Stimulated activated CD4-positive, alpha-beta T cell treated with anti-CD3 and anti-CD28 coated beads, TNF-alpha, amount 100 ng/mL, for 48 hours (primary cell): ENCODE data around the gene BCKDK.
"Not testable (repeated sequence)": the region's sequence is repeated elsewhere in the genome, so short reads cannot be mapped to it uniquely, and the experiment has no call there.

ENCODE experiments used
- DNase-seq, 3 donors: peaks; one replicate each; pipeline ENCODE4 v3.0.0-alpha.2; 2020; ENCODE audit warnings: low read depth in 3 of 3

The BCKDK gene

GRCh38 chr16:31094424-31095120 is 13.6 kb upstream of the BCKDK start, which contains the start of gene VKORC1:
Gene VKORC1, minus strand, starts transcription at chr16:31094797. Its CDS starts 68 bp downstream, at chr16:31094729.
- peak; percentile 84 to 90 (median 85) for DNase-seq

DNA sequence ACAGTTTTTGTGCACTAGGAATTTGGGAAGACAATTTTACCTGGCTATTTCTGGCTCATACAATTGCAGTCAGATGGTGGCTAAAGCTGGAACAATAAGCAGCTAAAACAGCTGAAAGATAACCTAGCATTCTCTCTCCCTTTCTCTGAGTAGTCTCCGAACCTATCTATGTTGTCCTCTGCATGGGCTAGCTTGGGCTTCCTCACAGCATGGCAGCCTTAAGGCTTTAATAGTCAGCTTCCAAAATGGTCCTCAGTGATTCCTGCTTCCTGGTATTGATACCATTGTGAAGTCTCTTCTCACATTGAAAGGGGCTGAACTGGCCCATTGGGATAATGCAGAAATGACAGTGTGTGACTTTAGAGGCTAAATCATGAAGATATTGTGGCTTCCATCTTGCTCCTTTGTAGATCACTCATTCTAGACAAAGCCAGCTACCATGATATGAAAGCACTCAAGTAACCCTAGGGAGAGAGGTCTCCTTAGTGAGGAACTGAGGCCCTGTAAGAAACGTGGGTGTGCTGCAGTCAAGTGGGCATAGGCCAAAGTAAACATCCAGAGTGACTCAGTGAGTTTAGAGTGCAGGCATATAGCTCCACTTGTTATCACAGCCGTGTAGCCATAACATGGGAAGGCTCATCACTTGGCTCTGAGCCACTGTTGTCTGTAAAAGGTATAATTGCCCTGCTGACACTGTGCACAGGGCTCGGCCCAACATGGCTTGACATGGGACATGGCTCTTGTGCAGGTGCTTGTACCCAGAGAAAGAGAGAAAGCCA is 8.1 kb upstream of the BCKDK start:
- DNase-seq = no peak

GRCh38 chr16:31100876-31101641 is 7.1 kb upstream of the BCKDK start:
- DNase-seq = not testable (repeated sequence)

DNA sequence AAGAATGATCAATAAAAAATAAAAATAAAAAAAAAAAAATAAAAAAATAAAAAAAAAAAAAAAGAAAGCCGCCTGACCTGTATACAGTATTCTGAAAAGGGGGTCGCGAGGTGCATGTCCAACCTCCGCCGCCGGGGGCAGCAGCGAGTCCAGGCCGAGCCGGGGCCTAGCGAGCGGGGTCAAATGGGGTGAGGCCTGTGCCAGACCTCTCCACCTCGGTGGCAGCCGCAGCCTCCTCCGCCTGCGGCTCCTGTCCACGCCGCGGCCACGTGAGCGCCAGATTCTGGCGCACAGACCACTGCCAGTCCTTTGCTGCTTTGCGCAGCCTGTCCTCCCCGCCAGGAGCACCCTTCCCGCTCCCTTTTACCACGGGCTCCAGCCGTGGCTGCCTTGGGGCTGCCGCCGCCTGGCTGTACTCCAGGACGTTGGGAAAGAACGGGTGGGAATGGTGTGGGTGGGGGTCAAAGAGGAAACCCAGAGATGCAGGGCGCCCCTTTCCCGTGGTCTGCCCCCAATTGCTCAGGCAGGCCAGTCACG is 2.4 kb upstream of the BCKDK start:
- DNase-seq = peak; percentile 71 to 79 (median 78)

GRCh38 chr16:31106509-31107464 is 1.4 kb upstream of the BCKDK start:
- DNase-seq = no peak

DNA sequence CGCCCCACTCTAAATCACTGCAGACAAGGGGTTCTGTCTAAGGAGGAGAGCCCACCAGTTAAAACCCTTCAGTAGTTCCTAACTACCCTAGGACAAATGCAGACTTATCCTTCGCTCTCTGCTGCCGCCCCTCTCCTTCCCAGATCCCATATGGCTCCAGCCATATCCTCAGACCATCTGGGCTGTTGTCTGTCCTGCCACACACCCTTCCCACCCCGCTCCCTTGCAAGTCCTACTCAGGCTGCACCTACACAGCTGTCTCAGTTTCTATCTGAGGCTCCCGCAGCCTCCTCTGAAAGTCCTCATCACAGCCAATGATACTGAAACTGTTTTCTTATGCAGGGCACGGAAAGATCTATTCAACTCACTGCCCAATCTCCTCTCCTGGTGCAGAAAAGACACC is 720 bp upstream of the BCKDK start:
- peak in 2 of 3 donors; percentile 34 to 51 for DNase-seq

- no peak for DNase-seq
These were observed 790 bp downstream of the BCKDK start for GRCh38 chr16:31108794-31109558.

GRCh38 chr16:31109622-31110021 is 1.4 kb downstream of the BCKDK start:
- no peak for DNase-seq

DNA sequence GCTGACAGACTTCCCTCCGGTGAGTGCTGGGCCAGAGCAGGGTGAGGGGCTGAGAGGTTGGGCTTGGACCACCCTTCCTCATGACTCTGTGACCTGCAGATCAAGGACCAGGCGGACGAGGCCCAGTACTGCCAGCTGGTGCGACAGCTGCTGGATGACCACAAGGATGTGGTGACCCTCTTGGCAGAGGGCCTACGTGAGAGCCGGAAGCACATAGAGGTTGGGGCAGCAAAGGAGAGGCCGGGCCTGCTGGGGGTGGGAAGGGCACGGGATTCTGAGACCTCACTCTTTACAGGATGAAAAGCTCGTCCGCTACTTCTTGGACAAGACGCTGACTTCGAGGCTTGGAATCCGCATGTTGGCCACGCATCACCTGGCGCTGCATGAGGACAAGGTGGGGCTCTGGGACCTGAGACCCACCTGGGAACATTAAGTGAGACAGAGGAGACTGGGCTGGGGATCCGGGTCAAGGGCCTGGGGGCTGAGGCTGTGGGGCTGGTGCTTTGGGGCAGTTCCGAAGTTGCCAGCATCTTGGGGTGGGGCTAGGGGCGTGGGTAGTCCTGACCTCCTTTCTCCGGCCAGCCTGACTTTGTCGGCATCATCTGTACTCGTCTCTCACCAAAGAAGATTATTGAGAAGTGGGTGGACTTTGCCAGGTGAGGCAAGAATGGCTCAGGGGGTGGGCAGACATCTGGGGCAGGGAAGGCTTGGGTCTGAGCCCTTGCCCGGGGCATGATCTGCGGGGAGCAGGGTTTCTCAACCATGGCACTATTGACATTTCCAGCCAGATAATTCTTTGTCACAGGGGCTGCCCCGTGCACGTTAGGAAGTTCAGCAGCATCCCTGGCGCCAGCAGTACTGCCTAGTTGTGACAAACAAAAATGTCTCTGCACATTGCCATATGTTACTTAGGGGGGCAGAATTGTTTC is 2.2 kb downstream of the BCKDK start:
- no peak for DNase-seq

GRCh38 chr16:31111881-31112466 is 3.8 kb downstream of the BCKDK start:
- no peak for DNase-seq

DNA sequence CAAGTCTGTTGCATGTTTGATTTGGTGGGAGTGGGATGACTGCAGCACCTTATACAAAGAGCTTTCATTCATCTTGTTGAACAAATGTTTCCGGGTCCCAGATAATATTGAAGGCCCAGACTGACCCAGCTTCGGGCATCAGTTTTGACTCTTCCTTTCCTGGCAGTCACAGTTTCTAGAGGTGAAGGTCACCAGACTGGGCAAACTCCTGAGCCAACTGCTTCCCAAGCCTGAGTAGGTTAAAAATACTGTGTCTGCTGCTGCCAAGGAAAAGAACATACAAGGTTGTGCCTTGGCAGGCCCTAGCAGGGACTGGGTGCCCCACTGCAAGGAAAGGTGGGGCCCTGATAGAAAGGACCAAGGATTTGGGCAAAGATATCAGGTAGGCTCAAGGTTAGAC is 4.5 kb downstream of the BCKDK start:
- no peak for DNase-seq

DNA sequence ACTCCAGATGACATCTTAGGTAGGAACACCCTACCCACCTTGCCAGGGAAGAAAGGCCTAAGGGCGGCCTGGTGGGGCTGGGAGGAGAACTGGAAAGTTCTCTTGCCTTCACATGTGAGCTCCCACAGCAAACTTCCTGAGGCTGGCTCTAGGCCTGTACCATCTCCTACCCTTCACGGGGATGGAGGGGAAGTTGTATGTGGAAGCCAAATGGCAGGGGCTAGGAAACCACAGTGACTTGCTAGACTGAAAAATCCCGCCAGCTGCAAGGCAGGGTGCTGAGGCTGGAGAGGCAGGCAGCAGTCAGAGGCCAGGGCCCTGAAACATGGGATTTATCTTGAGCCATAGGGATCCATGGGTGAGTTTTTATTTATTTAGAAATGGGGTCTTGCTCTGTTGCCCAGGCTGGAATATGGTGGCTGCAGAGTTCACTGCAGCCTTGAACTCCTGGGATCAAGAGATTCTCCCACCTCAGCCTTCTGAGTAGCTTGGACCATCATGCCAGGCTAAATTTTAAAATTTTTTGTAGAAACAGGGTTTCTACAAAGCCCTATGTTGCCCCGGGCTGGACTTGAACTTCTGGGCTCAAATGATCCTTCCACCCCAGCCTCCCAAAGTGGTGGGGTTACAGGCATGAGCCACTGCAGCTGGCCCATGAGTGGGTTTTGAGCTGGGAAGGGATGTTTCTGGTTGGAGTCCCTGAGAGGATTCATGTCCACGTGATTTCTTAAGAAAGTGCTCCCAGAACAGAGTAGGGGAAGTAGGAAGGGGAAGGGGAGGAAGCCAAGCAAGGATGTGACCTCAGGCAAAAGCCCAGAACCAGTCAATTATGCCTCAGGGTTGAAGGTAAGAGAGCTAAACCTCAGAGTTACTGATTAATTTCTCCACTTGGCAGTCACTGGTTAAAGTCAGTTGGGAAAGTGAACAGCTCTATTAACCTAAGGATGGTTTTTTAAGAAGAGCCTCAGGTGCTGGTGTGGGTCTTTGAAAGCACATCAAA is 5.2 kb downstream of the BCKDK start:
- no peak for DNase-seq

DNA sequence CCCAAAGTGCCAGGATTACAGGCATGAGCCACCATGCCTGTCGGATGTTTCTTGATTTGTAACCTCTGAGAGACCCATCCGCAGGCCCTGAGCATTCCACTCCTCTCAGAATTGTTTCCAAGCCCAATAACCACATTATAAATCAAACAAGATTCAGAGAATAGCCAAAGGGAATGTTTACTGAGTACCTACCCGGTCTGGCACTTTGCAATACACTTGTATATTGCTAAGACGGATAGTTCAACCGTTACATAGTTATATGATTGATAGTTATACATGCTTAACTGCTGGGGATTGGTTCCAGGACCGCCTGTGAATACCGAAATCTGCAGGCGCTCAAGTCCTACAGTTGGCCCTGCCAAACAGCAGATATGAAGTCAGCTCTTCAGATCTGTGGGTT is 6.3 kb downstream of the BCKDK start:
- no peak for DNase-seq

DNA sequence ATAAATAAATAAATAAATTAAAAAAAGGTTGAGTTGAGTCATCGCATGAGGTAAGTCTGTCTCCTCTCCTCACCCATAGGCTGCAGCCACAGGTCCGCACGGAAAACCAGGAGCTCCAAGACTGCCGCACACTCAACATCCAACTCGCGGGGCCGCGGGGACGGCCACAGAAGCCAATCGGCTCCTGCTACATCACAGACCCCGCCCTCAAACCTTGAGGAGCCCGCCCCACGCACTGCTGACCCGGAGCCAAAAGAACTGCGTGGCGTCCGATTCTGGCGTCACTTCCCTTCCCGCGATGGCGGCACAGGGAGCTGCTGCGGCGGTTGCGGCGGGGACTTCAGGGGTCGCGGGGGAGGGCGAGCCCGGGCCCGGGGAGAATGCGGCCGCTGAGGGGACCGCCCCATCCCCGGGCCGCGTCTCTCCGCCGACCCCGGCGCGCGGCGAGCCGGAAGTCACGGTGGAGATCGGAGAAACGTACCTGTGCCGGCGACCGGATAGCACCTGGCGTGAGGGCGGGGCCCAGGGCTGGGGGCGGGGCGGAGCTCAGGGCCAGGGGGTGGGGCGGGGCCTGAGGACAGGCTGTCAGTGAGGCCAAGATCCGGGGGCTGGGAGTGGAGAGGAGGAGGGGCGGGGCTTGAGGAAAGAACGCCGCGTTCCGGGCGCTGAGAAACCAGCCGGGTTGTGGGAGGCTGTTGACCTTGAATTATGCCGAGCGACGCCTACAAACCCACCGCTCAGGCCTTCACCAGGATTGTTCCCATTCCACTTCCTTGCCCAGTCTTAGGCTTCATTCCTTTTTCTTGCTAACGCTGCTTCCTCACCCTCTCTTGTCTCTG is 9.4 kb downstream of the BCKDK start, which contains the start of gene KAT8:
TSS of gene KAT8 (plus strand) at position 281 of the 839 bp plus-strand sequence. CDS start at position 299, 18 bp downstream.
- peak; percentile 96 to 98 (median 96) for DNase-seq

GRCh38 chr16:31118223-31119155 is 10.3 kb downstream of the BCKDK start:
- DNase-seq = no peak
